Bronchial epithelial cell (primary cell): ENCODE data around the gene SLC16A11. TPM values are rescaled to one million over a fixed set of nuclear protein-coding genes. Genes with fewer than 3 reads are reported as not detected.
A peak's percentile ranks its signal among the peaks of the same experiment; 100 is the strongest.

Experiments used
- DNase-seq: peaks from one replicate; pipeline ENCODE4 v3.0.0-alpha.2; 2010; ENCODE audit warnings: low read depth
- FAIRE-seq: peaks from 2 replicates; lab custom pipeline; 2011; peaks lifted over from hg19 to GRCh38; lab: Jason Lieb, UNC
- H3K27me3 ChIP-seq: 2 replicates; pipeline ENCODE4 v1.5.1; 2011; ENCODE audit warnings: low read length; ENCODE audit not compliant: control insufficient read depth, insufficient read depth
- H3K36me3 ChIP-seq: 2 replicates; pipeline ENCODE4 v1.5.1; 2011; ENCODE audit warnings: low read length; ENCODE audit not compliant: control insufficient read depth, insufficient read depth
- H3K4me3 ChIP-seq: 2 replicates; pipeline ENCODE4 v1.5.1; 2011; ENCODE audit warnings: mild to moderate bottlenecking, low read depth, low read length, control low read depth
- CTCF ChIP-seq: IDR thresholded peaks from 2 replicates; pipeline ENCODE4 v1.5.1; 2011; ENCODE audit warnings: mild to moderate bottlenecking, moderate library complexity, low read length, control low read depth, inconsistent platforms; ENCODE audit not compliant: insufficient read depth, severe bottlenecking
- total RNA-seq: library from RNA; depleted of rRNA; stranded (reverse); fragments of >200 nt; gene quantifications from 2 replicates; pipeline ENCODE4 v1.2.1, GENCODE V29; 2014

SLC16A11 gene
- total RNA-seq, 1 donor from 2014 or later = not detected

GRCh38 chr17:7081341-7082062 lies 37.6 kb upstream of the SLC16A11 start:
- FAIRE-seq = no peak
- no peak for DNase-seq
- H3K27me3 ChIP-seq = no peaks in the 10 kb centered on the region
- H3K36me3 ChIP-seq = no peaks in the 10 kb centered on the region
- H3K4me3 ChIP-seq = no peak overlapping the region
- no peak for TF ChIP-seq CTCF

- TF ChIP-seq CTCF = no peak
- DNase-seq (no peak), FAIRE-seq (peak; percentile 18)
- no peaks in the 10 kb centered on the region for H3K36me3 ChIP-seq
- no peaks in the 10 kb centered on the region for H3K27me3 ChIP-seq
- H3K4me3 ChIP-seq = no peak overlapping the region
Observed at GRCh38 chr17:7080456-7081041, 36.7 kb upstream of the SLC16A11 start.

DNA sequence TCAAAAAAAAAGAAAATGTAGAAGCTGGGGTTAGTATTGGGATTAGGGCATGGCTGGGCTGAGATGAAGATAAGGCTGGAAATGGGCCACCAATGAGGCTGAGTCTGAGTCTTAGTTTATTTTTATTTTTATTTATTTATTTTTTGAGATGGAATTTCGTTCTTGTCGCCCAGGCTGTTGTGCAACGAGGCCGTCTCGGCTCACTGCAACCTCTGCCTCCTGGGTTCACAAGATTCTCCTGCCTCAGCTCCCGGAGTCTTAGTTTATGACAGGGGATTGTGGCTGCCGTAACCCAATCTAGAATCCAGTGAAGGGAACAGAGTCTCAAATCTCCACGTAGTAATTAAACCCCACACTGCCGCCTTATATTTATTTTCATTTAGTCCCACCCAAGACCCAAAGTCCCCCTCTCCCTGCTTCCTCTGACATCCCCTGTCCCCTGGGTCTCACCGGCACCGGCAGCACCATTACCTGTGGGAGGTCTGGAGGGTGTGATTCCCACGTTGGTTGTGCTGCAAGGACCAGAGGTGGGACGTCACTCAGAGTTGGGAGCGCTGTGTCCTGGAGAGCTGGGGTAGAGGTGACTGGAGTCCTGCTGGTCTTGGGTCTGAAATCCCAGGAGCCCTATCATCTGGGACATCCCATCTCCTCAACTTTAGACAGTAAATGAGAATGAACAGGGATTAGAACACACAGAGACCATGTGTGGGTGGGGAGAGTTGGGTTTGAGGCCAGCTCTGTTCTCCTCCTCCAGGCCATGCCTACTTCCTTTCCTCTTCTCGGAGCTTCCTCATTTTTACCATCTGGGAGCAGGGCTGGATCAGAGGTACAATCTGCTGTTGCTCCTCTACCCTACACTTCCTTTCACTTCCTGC lies 35.9 kb upstream of the SLC16A11 start, which contains the start of gene CLEC10A:
Gene CLEC10A, minus strand, starts transcription at position 671 of the 875 bp plus-strand sequence. CDS start 1,439 bp downstream, outside the sequence.
- DNase-seq (no peak), FAIRE-seq (no peak)
- H3K27me3 ChIP-seq = no peaks in the 10 kb centered on the region
- TF ChIP-seq CTCF = no peak
- H3K4me3 ChIP-seq = no peak within 1 kb of the TSS
- H3K36me3 ChIP-seq = no peaks in the 10 kb centered on the region

GRCh38 chr17:7078711-7079110 lies 34.8 kb upstream of the SLC16A11 start:
- FAIRE-seq (no peak), DNase-seq (no peak)
- Histone ChIP-seq H3K27me3 (no peaks in the 10 kb centered on the region), H3K4me3 (no peak overlapping the region), H3K36me3 (no peaks in the 10 kb centered on the region)
- no peak for TF ChIP-seq CTCF

DNA sequence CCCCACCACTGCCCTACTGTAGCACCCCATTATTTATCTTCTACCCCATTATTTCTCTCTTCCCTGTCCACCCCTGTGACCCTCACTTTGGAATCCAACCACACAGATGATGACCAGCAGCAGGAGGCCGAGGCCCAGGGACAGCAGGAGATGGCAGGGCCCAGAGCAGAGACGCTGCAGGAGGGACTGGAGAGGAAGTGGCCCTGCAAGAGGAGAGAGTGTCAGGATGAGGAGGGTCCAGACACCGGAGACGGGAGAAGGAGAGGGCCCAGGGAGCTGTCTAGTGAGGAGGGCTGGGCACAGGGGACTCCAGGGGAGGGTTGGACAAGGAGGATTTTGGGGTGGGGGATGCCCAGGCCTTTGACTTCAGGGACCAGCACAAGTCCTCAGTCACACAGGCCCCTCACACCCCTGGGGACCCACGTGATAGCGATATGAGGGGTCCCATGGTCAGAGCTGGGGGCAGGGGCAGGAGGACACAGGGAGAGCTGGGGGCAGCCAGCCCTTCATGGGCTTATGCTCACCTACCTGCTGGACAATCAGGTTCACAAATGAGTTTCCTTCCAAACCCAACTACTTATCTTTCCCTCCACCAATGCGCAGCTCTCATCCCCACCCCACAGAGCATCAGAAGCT lies 34.1 kb upstream of the SLC16A11 start:
- no peaks in the 10 kb centered on the region for H3K27me3 ChIP-seq
- FAIRE-seq (no peak), DNase-seq (no peak)
- no peak for TF ChIP-seq CTCF
- no peak overlapping the region for H3K4me3 ChIP-seq
- H3K36me3 ChIP-seq = no peaks in the 10 kb centered on the region
